Measurements from ENCODE around the gene STRBP. TPM values are rescaled to one million over a fixed set of nuclear protein-coding genes. Genes with fewer than 3 reads are reported as not detected.

The STRBP gene
- total RNA-seq, 1 donor from 2014 or later = 99.4 TPM

DNA sequence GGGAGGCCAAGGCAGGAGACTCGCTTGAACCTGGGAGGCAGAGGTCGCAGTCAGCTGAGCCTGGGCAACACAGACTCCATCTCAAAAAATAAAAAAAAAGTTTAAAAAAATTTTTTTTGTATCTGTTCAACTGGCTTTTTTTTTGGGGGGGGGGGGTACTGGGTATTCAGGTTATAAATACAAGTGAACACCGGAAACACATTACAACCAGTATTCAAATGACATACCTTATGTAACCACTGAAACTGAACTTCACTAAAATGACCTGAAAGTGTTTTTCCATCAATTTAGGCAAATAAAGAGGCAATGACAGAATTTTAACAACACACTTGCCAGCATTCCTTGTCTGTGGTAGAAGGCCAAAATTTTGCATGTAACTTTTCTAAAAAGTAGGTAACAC, 33.5 kb downstream of the STRBP start:
- Mint-ChIP-seq H3K27ac (no peak overlapping the region), H3K27me3 (ENCODE audit: insufficient read depth, low read depth) (no peaks in the 10 kb centered on the region), H3K4me1 (peaks cover 2% of the 10 kb centered on the region), H3K9me3 (no peaks in the 10 kb centered on the region), H3K4me3 (no peak overlapping the region), H3K36me3 (no peaks in the 10 kb centered on the region)
- no peak for TF ChIP-seq EZH2 (IDR thresholded peaks at IDR 0.05)
- TF ChIP-seq EZH2phosphoT487 (IDR thresholded peaks at IDR 0.05) = no peak
- TF ChIP-seq CTCF (IDR thresholded peaks at IDR 0.05) = no peak
- Histone ChIP-seq H4K20me1 (ENCODE audit: low read depth) (peaks cover 69% of the 10 kb centered on the region), H3K9ac (no peak overlapping the region), H2AFZ (replicated peaks) (no peak overlapping the region), H3K36me3 (no peaks in the 10 kb centered on the region), H3K4me3 (no peak overlapping the region), H3K4me1 (peaks cover 12% of the 10 kb centered on the region), H3K27me3 (no peaks in the 10 kb centered on the region), H3K4me2 (no peak overlapping the region), H3K79me2 (ENCODE audit: low read depth) (peaks cover 77% of the 10 kb centered on the region), H3K27ac (no peak overlapping the region), H3K9me3 (ENCODE audit: low read depth) (no peaks in the 10 kb centered on the region), H3F3A (ENCODE audit: low read depth) (no peaks in the 10 kb centered on the region)
- no peak for DNase-seq (ENCODE audit: low spot score)

DNA sequence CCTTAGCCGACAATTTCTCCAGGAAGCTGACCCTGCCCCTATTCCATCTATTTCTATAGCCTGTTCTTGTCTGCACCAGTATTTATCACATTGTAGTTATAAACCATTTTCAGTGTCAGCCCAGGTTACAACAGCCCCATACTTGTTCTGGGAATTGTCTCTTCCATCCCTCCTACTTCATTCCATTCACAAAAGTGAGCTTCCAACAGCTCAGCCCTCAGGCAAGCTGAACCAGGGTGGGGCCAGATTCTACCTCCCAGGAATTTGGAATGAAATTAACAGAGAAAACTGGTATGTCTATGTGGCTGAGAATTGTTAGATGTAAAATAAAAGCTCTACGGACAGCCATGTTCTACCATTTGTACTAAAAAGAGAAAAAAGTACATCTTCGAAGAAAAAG, 36.1 kb downstream of the STRBP start:
- H3K79me2 ChIP-seq (ENCODE audit: low read depth) = peaks cover 61% of the 10 kb centered on the region
- no peak overlapping the region for H3K4me3 ChIP-seq
- H3K4me2 ChIP-seq = peak overlapping the region; percentile 20
- TF ChIP-seq EZH2 (IDR thresholded peaks at IDR 0.05) (no peak), CTCF (IDR thresholded peaks at IDR 0.05) (no peak), EZH2phosphoT487 (IDR thresholded peaks at IDR 0.05) (no peak)
- H3K27me3 ChIP-seq = no peaks in the 10 kb centered on the region
- DNase-seq (ENCODE audit: low spot score) = peak; percentile 12
- no peaks in the 10 kb centered on the region for H3K36me3 Mint-ChIP-seq
- H3K36me3 ChIP-seq = no peaks in the 10 kb centered on the region
- H3K4me3 Mint-ChIP-seq = no peak overlapping the region
- no peak overlapping the region for H3K9ac ChIP-seq
- no peaks in the 10 kb centered on the region for H3K27me3 Mint-ChIP-seq (ENCODE audit: insufficient read depth, low read depth)
- no peaks in the 10 kb centered on the region for H3K9me3 Mint-ChIP-seq
- H4K20me1 ChIP-seq (ENCODE audit: low read depth) = peaks cover 52% of the 10 kb centered on the region
- no peak overlapping the region for H3K27ac Mint-ChIP-seq
- peaks cover 9% of the 10 kb centered on the region for H3K4me1 ChIP-seq
- no peak overlapping the region for H2AFZ ChIP-seq (replicated peaks)
- H3F3A ChIP-seq (ENCODE audit: low read depth) = no peaks in the 10 kb centered on the region
- no peaks in the 10 kb centered on the region for H3K4me1 Mint-ChIP-seq
- peak overlapping the region; percentile 17 for H3K27ac ChIP-seq
- H3K9me3 ChIP-seq (ENCODE audit: low read depth) = no peaks in the 10 kb centered on the region

DNA sequence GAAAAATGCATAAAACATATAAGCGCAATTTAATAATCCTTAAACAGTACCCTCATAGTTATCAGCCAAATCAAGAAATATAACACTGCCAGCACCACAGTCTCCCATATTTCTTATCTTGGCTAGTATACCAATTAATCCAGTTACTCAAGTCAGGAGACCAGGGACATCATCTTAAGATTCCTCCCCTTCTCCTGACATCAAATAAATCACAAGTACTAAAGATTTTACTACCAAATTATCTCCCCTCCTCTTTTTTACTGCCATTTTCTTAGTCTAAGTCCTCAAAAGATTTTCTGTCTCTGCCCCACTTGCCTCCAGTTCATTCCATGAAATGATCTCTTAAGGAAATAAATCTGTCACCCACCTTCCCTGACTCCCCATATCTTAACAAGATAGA, 37.0 kb downstream of the STRBP start:
- Histone ChIP-seq H3F3A (ENCODE audit: low read depth) (no peaks in the 10 kb centered on the region), H3K9ac (no peak overlapping the region), H4K20me1 (ENCODE audit: low read depth) (peaks cover 44% of the 10 kb centered on the region), H3K4me3 (no peak overlapping the region), H3K9me3 (ENCODE audit: low read depth) (no peaks in the 10 kb centered on the region), H2AFZ (replicated peaks) (no peak overlapping the region), H3K27ac (no peak overlapping the region), H3K79me2 (ENCODE audit: low read depth) (peaks cover 60% of the 10 kb centered on the region), H3K4me1 (peaks cover 9% of the 10 kb centered on the region), H3K36me3 (no peaks in the 10 kb centered on the region), H3K4me2 (no peak overlapping the region), H3K27me3 (no peaks in the 10 kb centered on the region)
- Mint-ChIP-seq H3K9me3 (no peaks in the 10 kb centered on the region), H3K36me3 (no peaks in the 10 kb centered on the region), H3K4me1 (no peaks in the 10 kb centered on the region), H3K27ac (no peak overlapping the region), H3K4me3 (no peak overlapping the region), H3K27me3 (ENCODE audit: insufficient read depth, low read depth) (no peaks in the 10 kb centered on the region)
- DNase-seq (ENCODE audit: low spot score) = no peak
- TF ChIP-seq CTCF (IDR thresholded peaks at IDR 0.05) = no peak
- TF ChIP-seq EZH2 (IDR thresholded peaks at IDR 0.05) = no peak
- TF ChIP-seq EZH2phosphoT487 (IDR thresholded peaks at IDR 0.05) = no peak
